ENCODE results near the gene GRID2IP. TPM values are rescaled to one million over a fixed set of nuclear protein-coding genes. Genes with fewer than 3 reads are reported as not detected.

Gene GRID2IP
- total and polyA plus RNA-seq, 2 of the 13 experiments (the other 11 are each of a cell fraction or from before 2014, with no cell fraction given) = 0.03 TPM; not detected in 1

DNA sequence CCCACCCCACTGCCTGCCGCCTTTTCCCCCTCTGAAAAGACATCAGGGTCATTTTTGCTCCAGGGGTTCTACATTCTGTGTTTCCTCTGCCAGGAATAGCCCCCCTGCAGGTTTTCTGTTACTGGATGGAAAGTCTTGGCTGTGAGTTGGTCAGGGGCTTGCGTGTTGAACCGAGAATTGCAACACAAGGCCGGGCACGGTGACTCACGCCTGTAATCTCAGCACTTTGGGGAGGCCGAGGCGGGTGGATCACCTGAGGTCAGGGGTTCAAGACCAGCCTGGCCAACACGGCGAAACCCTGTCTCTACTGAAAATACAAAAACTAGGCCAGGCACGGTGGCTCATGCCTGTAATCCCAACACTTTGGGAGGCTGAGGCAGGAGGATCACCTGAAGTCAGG is 101.4 kb downstream of the GRID2IP start (continued):
- TF ChIP-seq ZMYM2 (CRISPR knock-in tag; IDR thresholded peaks at IDR 0.05) = peak; percentile 82
- TF ChIP-seq ZNF331 (CRISPR knock-in tag; IDR thresholded peaks at IDR 0.05) = peak; percentile 30; the same call in 1 of the 2 replicates
- peak; percentile 75; the same call in 1 of the 2 replicates for TF ChIP-seq FOSL1 (CRISPR knock-in tag; IDR thresholded peaks at IDR 0.05; ENCODE audit: borderline replicate concordance)
- 0 out of 2 replicates have a peak, but pooled peaks have one; percentile 25 for TF ChIP-seq GFI1 (CRISPR knock-in tag; IDR thresholded peaks at IDR 0.05; ENCODE audit: borderline replicate concordance)

DNA sequence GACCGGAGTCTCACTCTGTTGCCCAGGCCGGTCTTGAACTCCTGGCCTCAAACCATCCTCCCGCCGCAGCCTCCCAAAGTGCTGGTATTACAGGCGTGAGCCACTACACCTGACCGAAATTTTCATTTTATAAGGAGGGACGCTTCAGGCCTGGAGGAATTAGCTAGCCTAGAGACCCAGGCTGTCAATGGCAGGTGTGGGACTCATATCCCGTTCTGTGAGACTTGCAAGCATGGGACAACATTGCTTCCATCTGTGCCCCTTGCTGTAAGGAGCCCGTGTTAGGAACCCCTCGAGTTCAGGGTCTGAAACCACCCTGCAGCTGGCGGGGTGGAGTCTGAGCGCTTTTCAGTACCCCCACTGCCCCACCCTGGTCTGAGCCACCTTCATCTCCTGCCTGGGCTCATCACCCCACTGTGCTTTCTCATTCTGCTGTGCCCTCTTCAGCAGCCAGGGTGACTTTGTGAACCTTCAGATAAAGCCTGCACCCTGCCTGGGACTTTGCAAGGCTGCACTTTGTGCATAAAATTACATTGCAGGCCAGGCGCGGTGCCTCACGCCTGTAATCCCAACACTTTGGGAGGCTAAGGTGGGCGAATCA is 102.2 kb downstream of the GRID2IP start:
- POLR2A ChIA-PET = interaction anchor here (1.2 to 2.0 kb wide), 9 partner anchors 10 to 392 kb away, joined by 3 to 12 read pairs (median 8); partner anchors contain the start of gene ZDHHC4
- peak overlapping the region; percentile 37 for H3K4me2 ChIP-seq (ENCODE audit: low read depth, low read length)
- no peak overlapping the region for H3K9ac ChIP-seq (ENCODE audit: insufficient read depth, low read depth, low read length)
- peak; percentile 43 for DNase-seq (ENCODE audit: low spot score)
- no peak overlapping the region for H2AFZ ChIP-seq (ENCODE audit: low read length)
- H3K4me1 ChIP-seq (ENCODE audit: insufficient read depth, low read length) = peaks cover 27% of the 10 kb centered on the region
- H3K27me3 ChIP-seq (ENCODE audit: control insufficient read depth in 1 of 2, insufficient read depth in 2 of 2, low read length in 2 of 2) = no peaks in the 10 kb centered on the region; a peak in 1 of 5 replicates
- no peaks in the 10 kb centered on the region for H3K9me3 ChIP-seq (ENCODE audit: low read length)
- intact Hi-C loops (cut with micrococcal nuclease; ENCODE audit: unreplicated experiment) (no loop called here), in situ Hi-C loops (cut with HindIII; ENCODE audit: extremely low pct_ligation_motif_present, low pct_unique_long_range_greater_than_20kb) (no loop called here)
- 24% methylated on average over 12 of the region's 16 CpGs for WGBS (ENCODE audit: low lambda C conversion rate)
- peak; percentile 37 for FAIRE-seq
- CTCF ChIA-PET (ENCODE audit: low intra/inter-chr PET ratio, low total read pairs) = no interaction called here
- peak; percentile 55 for ATAC-seq
- peaks cover 7% of the 10 kb centered on the region; the same call in 1 of the 2 replicates for H4K20me1 ChIP-seq (ENCODE audit: insufficient read depth, low read length)
- H3K79me2 ChIP-seq (ENCODE audit: insufficient read depth, low read length) = peaks cover 10% of the 10 kb centered on the region
- H3K36me3 ChIP-seq (replicated peaks in 1 of 2; ENCODE audit: control insufficient read depth in 1 of 2, insufficient read depth in 2 of 2, low read length in 2 of 2) = peaks cover 3 to 14% of the 10 kb centered on the region in 2 experiments
- peak overlapping the region in 1 of 3 experiments; percentile 12; a peak in 1 of 6 replicates for H3K4me3 ChIP-seq (replicated peaks in 1 of 3; ENCODE audit: insufficient read depth in 1 of 3, low read depth in 2 of 3, low read length in 3 of 3)
- BruUV-seq (replicated peaks) = no TSS peak
- peak overlapping the region; percentile 93 for H3K27ac ChIP-seq (ENCODE audit: extremely low read length, insufficient read depth, low read length)
- TF ChIP-seq ZNF879 (CRISPR knock-in tag; IDR thresholded peaks at IDR 0.05) = no peak
- TF ChIP-seq, protein P1, sequence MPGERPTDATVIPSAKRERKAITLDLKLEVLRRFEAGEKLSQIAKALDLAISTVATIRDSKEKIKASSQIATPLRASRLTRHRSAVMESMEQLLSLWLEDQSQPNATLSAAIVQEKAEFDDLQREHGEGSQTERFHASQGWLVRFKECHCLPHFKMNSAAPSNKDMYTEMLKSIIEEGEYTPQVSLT (CRISPR knock-in tag; IDR thresholded peaks at IDR 0.05; ENCODE audit: borderline replicate concordance, low read depth) = no peak
- TF ChIP-seq CBFB (CRISPR knock-in tag; IDR thresholded peaks at IDR 0.05) = no peak
- TF ChIP-seq HOXA9 (CRISPR knock-in tag; IDR thresholded peaks at IDR 0.05; ENCODE audit: borderline replicate concordance) = no peak
- TF ChIP-seq KLF9 (CRISPR knock-in tag; IDR thresholded peaks at IDR 0.05; ENCODE audit: low read depth) = no peak
- no peak for TF ChIP-seq U2AF1 (optimal IDR thresholded peaks at IDR 0.05; ENCODE audit: low read depth, low read length)
- TF ChIP-seq, protein P2, sequence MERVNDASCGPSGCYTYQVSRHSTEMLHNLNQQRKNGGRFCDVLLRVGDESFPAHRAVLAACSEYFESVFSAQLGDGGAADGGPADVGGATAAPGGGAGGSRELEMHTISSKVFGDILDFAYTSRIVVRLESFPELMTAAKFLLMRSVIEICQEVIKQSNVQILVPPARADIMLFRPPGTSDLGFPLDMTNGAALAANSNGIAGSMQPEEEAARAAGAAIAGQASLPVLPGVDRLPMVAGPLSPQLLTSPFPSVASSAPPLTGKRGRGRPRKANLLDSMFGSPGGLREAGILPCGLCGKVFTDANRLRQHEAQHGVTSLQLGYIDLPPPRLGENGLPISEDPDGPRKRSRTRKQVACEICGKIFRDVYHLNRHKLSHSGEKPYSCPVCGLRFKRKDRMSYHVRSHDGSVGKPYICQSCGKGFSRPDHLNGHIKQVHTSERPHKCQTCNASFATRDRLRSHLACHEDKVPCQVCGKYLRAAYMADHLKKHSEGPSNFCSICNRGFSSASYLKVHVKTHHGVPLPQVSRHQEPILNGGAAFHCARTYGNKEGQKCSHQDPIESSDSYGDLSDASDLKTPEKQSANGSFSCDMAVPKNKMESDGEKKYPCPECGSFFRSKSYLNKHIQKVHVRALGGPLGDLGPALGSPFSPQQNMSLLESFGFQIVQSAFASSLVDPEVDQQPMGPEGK (CRISPR knock-in tag; IDR thresholded peaks at IDR 0.05) = peak; percentile 20; the same call in 1 of the 2 replicates
- TF ChIP-seq, protein P3, sequence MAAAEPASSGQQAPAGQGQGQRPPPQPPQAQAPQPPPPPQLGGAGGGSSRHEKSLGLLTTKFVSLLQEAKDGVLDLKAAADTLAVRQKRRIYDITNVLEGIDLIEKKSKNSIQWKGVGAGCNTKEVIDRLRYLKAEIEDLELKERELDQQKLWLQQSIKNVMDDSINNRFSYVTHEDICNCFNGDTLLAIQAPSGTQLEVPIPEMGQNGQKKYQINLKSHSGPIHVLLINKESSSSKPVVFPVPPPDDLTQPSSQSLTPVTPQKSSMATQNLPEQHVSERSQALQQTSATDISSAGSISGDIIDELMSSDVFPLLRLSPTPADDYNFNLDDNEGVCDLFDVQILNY (CRISPR knock-in tag; conservative IDR thresholded peaks at IDR 0.05) = no peak
- TF ChIP-seq ZNF607 (CRISPR knock-in tag; IDR thresholded peaks at IDR 0.05; ENCODE audit: borderline replicate concordance) = no peak
- TF ChIP-seq MEIS2 (CRISPR knock-in tag; IDR thresholded peaks at IDR 0.05) = no peak
- peak; percentile 46; the same call in 1 of the 2 replicates for TF ChIP-seq HNF4A (CRISPR knock-in tag; IDR thresholded peaks at IDR 0.05)
